HepG2 (cell line): Measurements from ENCODE around the gene GADD45B. TPM values are rescaled to one million over a fixed set of nuclear protein-coding genes. Genes with fewer than 3 reads are reported as not detected.

Source experiments
- ATAC-seq: fragments of 200-7000 bp; cut with Tn5 transposase; 3 replicates; pipeline ENCODE4 v1.9.1; 2020; ENCODE audit warnings: mild to moderate bottlenecking, moderate library complexity
- BruUV-seq: library from RNA; stranded (reverse); fragments of 400-500 nt; replicated peaks from 2 replicates; lab custom pipeline; 2021; lab: Mats Ljungman, UMichigan
- CTCF ChIA-PET: fragments of 300-600 bp; formaldehyde crosslinking; extraction: SDS; loops from one replicate; lab custom pipeline; 2021; ENCODE audit warnings: low total read pairs, inconsistent platforms, low intra/inter-chr PET ratio; lab: Yijun Ruan, JAX
- POLR2A ChIA-PET: fragments of 350-600 bp; sonication (Branson Sonifier 250); formaldehyde crosslinking; loops from one replicate; lab custom pipeline; 2020; ENCODE audit warnings: antibody characterized with exemption, inconsistent platforms; lab: Yijun Ruan, JAX
- DNase-seq: peaks from one replicate; pipeline ENCODE4 v3.0.0-alpha.2; 2015; ENCODE audit warnings: low spot score
- FAIRE-seq: peaks from 3 replicates; lab custom pipeline; 2011; peaks lifted over from hg19 to GRCh38; lab: Jason Lieb, UNC
- H2AFZ ChIP-seq: one replicate; pipeline ENCODE4 v1.6.1; 2011; ENCODE audit warnings: low read length, inconsistent platforms
- H3K27ac ChIP-seq: fragments of 300-600 bp; 3 replicates; pipeline ENCODE4 v1.8.0; 2011; ENCODE audit warnings: mixed run types, mild to moderate bottlenecking, mixed read lengths, low read length, inconsistent platforms; ENCODE audit not compliant: insufficient read depth; ENCODE audit errors: extremely low read length
- H3K27me3 ChIP-seq, 2 experiments: fragments of 200-600 bp in 1 of 2; 2 replicates in 1 of 2; 3 replicates in 1 of 2; pipeline versions ENCODE4 v1.6.0 to v1.8.0; 2011; ENCODE audit warnings: low read length in 2 of 2, mild to moderate bottlenecking in 2 of 2, moderate library complexity in 2 of 2, inconsistent platforms in 1 of 2; ENCODE audit not compliant: insufficient read depth in 2 of 2, control insufficient read depth in 1 of 2
- H3K36me3 ChIP-seq, 2 experiments: fragments of 200-600 bp in 1 of 2; replicated peaks in 1 of 2; 2 replicates in 1 of 2; 3 replicates in 1 of 2; pipeline versions ENCODE4 v1.5.1 to v1.8.0; 2011; ENCODE audit warnings: low read length in 2 of 2, inconsistent platforms in 1 of 2; ENCODE audit not compliant: insufficient read depth in 2 of 2, control insufficient read depth in 1 of 2
- H3K4me1 ChIP-seq: 2 replicates; pipeline ENCODE4 v1.5.1; 2012; ENCODE audit warnings: low read length, inconsistent platforms; ENCODE audit not compliant: insufficient read depth
- H3K4me2 ChIP-seq: 2 replicates; pipeline ENCODE4 v1.6.0; 2011; ENCODE audit warnings: low read depth, low read length, inconsistent platforms
- H3K4me3 ChIP-seq, 3 experiments: fragments of 200-600 bp in 1 of 3; sonication (generic), shearing (Covaris generic) in 1 of 3; replicated peaks in 1 of 3; 2 replicates each; pipeline ENCODE4 v1.5.1; 2011 to 2016; ENCODE audit warnings: low read length in 3 of 3, inconsistent platforms in 2 of 3, low read depth in 2 of 3, mild to moderate bottlenecking in 2 of 3, control low read depth in 1 of 3, mixed read lengths in 1 of 3; ENCODE audit not compliant: insufficient read depth in 1 of 3
- H3K79me2 ChIP-seq: one replicate; pipeline ENCODE4 v1.6.1; 2011; ENCODE audit warnings: low read length, inconsistent platforms; ENCODE audit not compliant: insufficient read depth
- H3K9ac ChIP-seq: 2 replicates; pipeline ENCODE4 v1.6.0; 2011; ENCODE audit warnings: mild to moderate bottlenecking, low read depth, low read length, inconsistent platforms; ENCODE audit not compliant: insufficient read depth
- H3K9me3 ChIP-seq: 2 replicates; pipeline ENCODE4 v1.5.1; 2012; ENCODE audit warnings: mild to moderate bottlenecking, low read length
- H4K20me1 ChIP-seq: 2 replicates; pipeline ENCODE4 v1.6.0; 2011; ENCODE audit warnings: inconsistent platforms, mild to moderate bottlenecking, low read length, moderate library complexity; ENCODE audit not compliant: insufficient read depth
- BHLHE40 ChIP-seq: IDR thresholded peaks from 2 replicates; pipeline ENCODE4 v1.6.1; 2011; ENCODE audit warnings: low read length, improper control_type of control experiment
- DR1 ChIP-seq: sonication (generic); formaldehyde crosslinking; IDR thresholded peaks from 2 replicates; pipeline ENCODE4 v1.8.0; 2021; ENCODE audit warnings: mild to moderate bottlenecking, missing genetic modification reagents, inconsistent platforms
- GABPA ChIP-seq, 2 experiments: IDR thresholded peaks; 2 replicates each; pipeline ENCODE4 v1.6.1; 2011 to 2016; ENCODE audit warnings: low read depth in 2 of 2, low read length in 1 of 2, missing biosample characterization in 1 of 2, missing genetic modification characterization in 1 of 2
- HMG20B ChIP-seq: conservative IDR thresholded peaks from 2 replicates; pipeline ENCODE4 v1.6.1; 2016; ENCODE audit warnings: missing genetic modification reagents, missing compliant biosample characterization
- MED1 ChIP-seq: sonication (generic); formaldehyde crosslinking; IDR thresholded peaks from 2 replicates; pipeline ENCODE4 v1.4.0; 2020; ENCODE audit warnings: missing genetic modification reagents
- PHF8 ChIP-seq: sonication (generic); formaldehyde crosslinking; IDR thresholded peaks from 2 replicates; pipeline ENCODE4 v1.5.0; 2020; ENCODE audit warnings: missing genetic modification reagents
- RFX5 ChIP-seq: IDR thresholded peaks from 2 replicates; pipeline ENCODE4 v1.6.1; 2011; ENCODE audit warnings: low read depth, low read length, improper control_type of control experiment
- SOX13 ChIP-seq, 3 experiments: fragments of 450-650 bp in 1 of 3; sonication (generic) in 1 of 3; formaldehyde crosslinking in 1 of 3; IDR thresholded peaks in 2 of 3; conservative IDR thresholded peaks in 1 of 3; 2 replicates each; pipeline versions ENCODE4 v1.5.0 to v1.6.1; 2016 to 2020; ENCODE audit warnings: antibody characterized with exemption in 1 of 3, mild to moderate bottlenecking in 1 of 3, missing compliant biosample characterization in 1 of 3, missing genetic modification reagents in 1 of 3, moderate library complexity in 1 of 3
- TBP ChIP-seq: sonication (generic); formaldehyde crosslinking; IDR thresholded peaks from 2 replicates; pipeline ENCODE4 v1.5.0; 2020; ENCODE audit warnings: missing genetic modification reagents
- TRIM24 ChIP-seq: sonication (generic); formaldehyde crosslinking; IDR thresholded peaks from 2 replicates; pipeline ENCODE4 v1.8.0; 2022; ENCODE audit warnings: mild to moderate bottlenecking, missing genetic modification reagents
- YEATS2 ChIP-seq: sonication (generic); formaldehyde crosslinking; IDR thresholded peaks from 2 replicates; pipeline ENCODE4 v1.4.0; 2020; ENCODE audit warnings: missing genetic modification reagents, borderline replicate concordance
- ZFY ChIP-seq: sonication (generic); formaldehyde crosslinking; IDR thresholded peaks from 2 replicates; pipeline ENCODE4 v1.4.0; 2020; ENCODE audit warnings: missing genetic modification reagents
- ZNF136 ChIP-seq: sonication (generic); formaldehyde crosslinking; IDR thresholded peaks from 2 replicates; pipeline ENCODE4 v1.8.1; 2022; ENCODE audit warnings: low read depth, mild to moderate bottlenecking, moderate library complexity, missing genetic modification reagents
- ZNF30 ChIP-seq: sonication (generic); formaldehyde crosslinking; IDR thresholded peaks from 2 replicates; pipeline ENCODE4 v1.5.0; 2020; ENCODE audit warnings: mild to moderate bottlenecking, missing genetic modification reagents
- ZNF605 ChIP-seq: sonication (generic); formaldehyde crosslinking; IDR thresholded peaks from 2 replicates; pipeline ENCODE4 v1.8.0; 2022; ENCODE audit warnings: mild to moderate bottlenecking, missing genetic modification reagents
- ZNF773 ChIP-seq: sonication (generic); formaldehyde crosslinking; IDR thresholded peaks from 2 replicates; pipeline ENCODE4 v1.4.0; 2020; ENCODE audit warnings: missing genetic modification reagents, borderline replicate concordance
- WGBS: methylation state at CpG from one replicate; pipeline ENCODE4 v1.1.6; 2017; ENCODE audit warnings: low lambda C conversion rate; 5-methylcytosine and 5-hydroxymethylcytosine counted together
- in situ Hi-C: cut with HindIII; loops from 2 replicates; pipeline ENCODE4 v1.10.0; 2017; ENCODE audit warnings: low pct_unique_long_range_greater_than_20kb; ENCODE audit not compliant: extremely low pct_ligation_motif_present
- intact Hi-C: fragments of 100-400 bp; cut with micrococcal nuclease; formaldehyde crosslinking; loops from one replicate; pipeline ENCODE4 v1.10.0; 2022; ENCODE audit not compliant: unreplicated experiment
- polyA plus RNA-seq, 8 experiments: library from polyadenylated mRNA; depleted of rRNA in 3 of 8; stranded (reverse) in 7 of 8; unstranded in 1 of 8; fragments of >200 nt; fragmentation: Illumina TruSeq in 4 of 8; extraction: Trizol in 4 of 8; gene quantifications; 2 replicates each; pipeline versions ENCODE4 v1.2.1 to v1.2.3, GENCODE V29; 2011 to 2016; ENCODE audit warnings: low read depth in 4 of 8, missing spikeins in 1 of 8, mixed read lengths in 1 of 8; ENCODE audit not compliant: insufficient read depth in 1 of 8
- total RNA-seq, 5 experiments: library from RNA; depleted of rRNA; stranded (reverse); fragments of >200 nt; fragmentation: Illumina TruSeq; extraction: Trizol; gene quantifications; 2 replicates each; pipeline ENCODE4 v1.2.3, GENCODE V29; 2016; ENCODE audit warnings: low read depth in 1 of 5
- TF ChIP-seq, protein P1 (sequence below): sonication (generic); formaldehyde crosslinking; IDR thresholded peaks from 2 replicates; pipeline ENCODE4 v1.4.0; 2020; ENCODE audit warnings: missing genetic modification reagents, borderline replicate concordance

GADD45B gene
- total and polyA plus RNA-seq, 2 of the 13 experiments (the other 11 are each of a cell fraction or from before 2014, with no cell fraction given) = 4.6 to 34.1 TPM

DNA sequence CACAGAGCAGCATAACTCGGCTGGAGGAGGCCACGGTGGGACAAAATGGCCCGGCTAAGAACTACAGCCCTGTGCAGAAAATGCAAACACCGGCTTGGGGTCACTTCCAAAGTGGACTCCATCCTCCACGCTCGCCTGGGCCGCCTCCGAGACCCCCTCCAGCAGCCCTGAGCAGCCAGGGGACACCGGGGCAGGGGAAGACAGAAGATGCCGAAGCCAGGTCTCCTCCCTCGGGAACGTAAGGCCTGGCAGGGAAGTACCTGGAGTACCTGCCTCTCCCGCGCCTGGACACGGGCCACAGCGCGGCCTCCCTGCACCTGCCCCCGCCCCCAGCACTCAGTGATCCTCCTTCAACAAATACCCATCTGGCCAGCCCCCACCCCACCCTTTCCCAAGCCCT lies 24.2 kb upstream of the GADD45B start:
- Histone ChIP-seq H3K27ac (no peak overlapping the region), H3K27me3 (no peaks in the 10 kb centered on the region), H3K4me2 (no peak overlapping the region), H3K9me3 (no peaks in the 10 kb centered on the region), H4K20me1 (0 out of 2 replicates have a peak, but pooled peaks cover 11% of the 10 kb centered on the region), H3K79me2 (peaks cover 76% of the 10 kb centered on the region), H3K36me3 (peaks cover 6 to 25% of the 10 kb centered on the region in 2 experiments; a peak in 1 of 5 replicates), H3K9ac (no peak overlapping the region), H2AFZ (no peak overlapping the region), H3K4me1 (peaks cover 16% of the 10 kb centered on the region), H3K4me3 (no peak overlapping the region)
- intact Hi-C loops = no loop called here
- ChIA-PET CTCF (no interaction called here), POLR2A (no interaction called here)
- in situ Hi-C loops = no loop called here
- DNase-seq (no peak), ATAC-seq (no peak), FAIRE-seq (no peak)
- no TSS peak for BruUV-seq
- WGBS = 95% methylated on average over 13 of the region's 18 CpGs
- TF ChIP-seq ZFY (no peak), ZNF605 (CRISPR knock-in tag) (no peak), TBP (CRISPR knock-in tag) (no peak), RFX5 (no peak), SOX13 (IDR thresholded peaks at IDR 0.05) (no peak), SOX13 (CRISPR knock-in tag; conservative IDR thresholded peaks at IDR 0.05 in 1 of 2, IDR thresholded peaks at IDR 0.05 in 1 of 2) (no peak), DR1 (no peak), TRIM24 (CRISPR knock-in tag) (no peak), MED1 (CRISPR knock-in tag) (no peak), GABPA (IDR thresholded peaks at IDR 0.05; ENCODE audit: low read depth, low read length) (no peak), GABPA (CRISPR knock-in tag; IDR thresholded peaks at IDR 0.05; ENCODE audit: low read depth) (no peak), YEATS2 (CRISPR knock-in tag) (no peak), HMG20B (CRISPR knock-in tag) (no peak), ZNF773 (CRISPR knock-in tag) (no peak), ZNF136 (CRISPR knock-in tag) (no peak), ZNF30 (CRISPR knock-in tag) (no peak), BHLHE40 (no peak), PHF8 (no peak)
- TF ChIP-seq, protein P1, sequence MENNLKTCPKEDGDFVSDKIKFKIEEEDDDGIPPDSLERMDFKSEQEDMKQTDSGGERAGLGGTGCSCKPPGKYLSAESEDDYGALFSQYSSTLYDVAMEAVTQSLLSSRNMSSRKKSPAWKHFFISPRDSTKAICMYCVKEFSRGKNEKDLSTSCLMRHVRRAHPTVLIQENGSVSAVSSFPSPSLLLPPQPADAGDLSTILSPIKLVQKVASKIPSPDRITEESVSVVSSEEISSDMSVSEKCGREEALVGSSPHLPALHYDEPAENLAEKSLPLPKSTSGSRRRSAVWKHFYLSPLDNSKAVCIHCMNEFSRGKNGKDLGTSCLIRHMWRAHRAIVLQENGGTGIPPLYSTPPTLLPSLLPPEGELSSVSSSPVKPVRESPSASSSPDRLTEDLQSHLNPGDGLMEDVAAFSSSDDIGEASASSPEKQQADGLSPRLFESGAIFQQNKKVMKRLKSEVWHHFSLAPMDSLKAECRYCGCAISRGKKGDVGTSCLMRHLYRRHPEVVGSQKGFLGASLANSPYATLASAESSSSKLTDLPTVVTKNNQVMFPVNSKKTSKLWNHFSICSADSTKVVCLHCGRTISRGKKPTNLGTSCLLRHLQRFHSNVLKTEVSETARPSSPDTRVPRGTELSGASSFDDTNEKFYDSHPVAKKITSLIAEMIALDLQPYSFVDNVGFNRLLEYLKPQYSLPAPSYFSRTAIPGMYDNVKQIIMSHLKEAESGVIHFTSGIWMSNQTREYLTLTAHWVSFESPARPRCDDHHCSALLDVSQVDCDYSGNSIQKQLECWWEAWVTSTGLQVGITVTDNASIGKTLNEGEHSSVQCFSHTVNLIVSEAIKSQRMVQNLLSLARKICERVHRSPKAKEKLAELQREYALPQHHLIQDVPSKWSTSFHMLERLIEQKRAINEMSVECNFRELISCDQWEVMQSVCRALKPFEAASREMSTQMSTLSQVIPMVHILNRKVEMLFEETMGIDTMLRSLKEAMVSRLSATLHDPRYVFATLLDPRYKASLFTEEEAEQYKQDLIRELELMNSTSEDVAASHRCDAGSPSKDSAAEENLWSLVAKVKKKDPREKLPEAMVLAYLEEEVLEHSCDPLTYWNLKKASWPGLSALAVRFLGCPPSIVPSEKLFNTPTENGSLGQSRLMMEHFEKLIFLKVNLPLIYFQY (CRISPR knock-in tag) = no peak
